Neural progenitor cell (in vitro differentiated cells): Measurements from ENCODE around the gene TLDC2. TPM values are rescaled to one million over a fixed set of nuclear protein-coding genes. Genes with fewer than 3 reads are reported as not detected.

Source experiments
- DNase-seq: peaks from one replicate; pipeline ENCODE4 v3.0.0-alpha.2; 2016; ENCODE audit warnings: low spot score
- H2AFZ ChIP-seq: fragments of 200-600 bp; sonication (generic); replicated peaks from 2 replicates; pipeline ENCODE4 v1.6.1; 2016; ENCODE audit warnings: antibody characterized with exemption
- H3F3A ChIP-seq: fragments of 200-600 bp; sonication (generic); 2 replicates; pipeline ENCODE4 v1.6.1; 2016; ENCODE audit warnings: antibody characterized with exemption, low read depth
- H3K27ac ChIP-seq: fragments of 200-600 bp; sonication (generic); 2 replicates; pipeline ENCODE4 v1.5.1; 2016; ENCODE audit warnings: mild to moderate bottlenecking
- H3K27me3 ChIP-seq: fragments of 200-600 bp; sonication (generic); 2 replicates; pipeline ENCODE4 v1.6.1; 2016; ENCODE audit warnings: mild to moderate bottlenecking, moderate library complexity
- H3K36me3 ChIP-seq: fragments of 200-600 bp; sonication (generic); 2 replicates; pipeline ENCODE4 v1.5.1; 2016
- H3K4me1 ChIP-seq: fragments of 200-600 bp; sonication (generic); 2 replicates; pipeline ENCODE4 v1.6.1; 2016; ENCODE audit warnings: mixed run types
- H3K4me2 ChIP-seq: fragments of 200-600 bp; sonication (generic); 2 replicates; pipeline ENCODE4 v1.6.1; 2016
- H3K4me3 ChIP-seq: fragments of 200-600 bp; sonication (generic); 2 replicates; pipeline ENCODE4 v1.5.1; 2016
- H3K79me2 ChIP-seq: fragments of 200-600 bp; sonication (generic); 2 replicates; pipeline ENCODE4 v1.6.1; 2016; ENCODE audit warnings: low read depth
- H3K9ac ChIP-seq: fragments of 200-600 bp; sonication (generic); 2 replicates; pipeline ENCODE4 v1.6.1; 2016
- H3K9me3 ChIP-seq: fragments of 200-600 bp; sonication (generic); 2 replicates; pipeline ENCODE4 v1.5.1; 2016; ENCODE audit warnings: low read depth
- H4K20me1 ChIP-seq: fragments of 200-600 bp; sonication (generic); 2 replicates; pipeline ENCODE4 v1.6.1; 2016; ENCODE audit warnings: low read depth
- H3K27ac Mint-ChIP-seq: 3 replicates; pipeline ENCODE4 v1.8.0; 2021; ENCODE audit warnings: mixed read lengths
- H3K27me3 Mint-ChIP-seq: 2 replicates; pipeline ENCODE4 v1.8.0; 2022; ENCODE audit warnings: low read depth, mild to moderate bottlenecking, inconsistent platforms, moderate library complexity, mixed read lengths; ENCODE audit not compliant: insufficient read depth
- H3K36me3 Mint-ChIP-seq: 3 replicates; pipeline ENCODE4 v1.8.0; 2021; ENCODE audit warnings: mixed read lengths
- H3K4me1 Mint-ChIP-seq: 3 replicates; pipeline ENCODE4 v1.8.0; 2021; ENCODE audit warnings: mixed read lengths
- H3K4me3 Mint-ChIP-seq: 3 replicates; pipeline ENCODE4 v1.8.0; 2021; ENCODE audit warnings: mild to moderate bottlenecking, moderate library complexity, mixed read lengths
- H3K9me3 Mint-ChIP-seq: 3 replicates; pipeline ENCODE4 v1.8.0; 2020; ENCODE audit warnings: mixed read lengths
- CTCF ChIP-seq: fragments of 200-600 bp; sonication (generic); IDR thresholded peaks from 2 replicates; pipeline ENCODE4 v1.5.1; 2017; ENCODE audit warnings: antibody characterized with exemption, mild to moderate bottlenecking
- EZH2 ChIP-seq: fragments of 200-600 bp; sonication (generic); IDR thresholded peaks from 2 replicates; pipeline ENCODE4 v1.6.1; 2017; ENCODE audit warnings: antibody characterized with exemption, mild to moderate bottlenecking, moderate library complexity
- EZH2phosphoT487 ChIP-seq: fragments of 200-600 bp; sonication (generic); IDR thresholded peaks from 2 replicates; pipeline ENCODE4 v1.6.1; 2017; ENCODE audit warnings: antibody characterized with exemption
- total RNA-seq: library from RNA; depleted of rRNA; stranded (reverse); fragments of >200 nt; gene quantifications from 2 replicates; pipeline ENCODE4 v1.2.3, GENCODE V29; 2015; ENCODE audit warnings: low replicate concordance

The TLDC2 gene
- total RNA-seq, 1 donor from 2014 or later = 2.4 TPM

GRCh38 chr20:36881331-36881730 lies 5.4 kb downstream of the TLDC2 start:
- no peak overlapping the region for H3K9ac ChIP-seq

DNA sequence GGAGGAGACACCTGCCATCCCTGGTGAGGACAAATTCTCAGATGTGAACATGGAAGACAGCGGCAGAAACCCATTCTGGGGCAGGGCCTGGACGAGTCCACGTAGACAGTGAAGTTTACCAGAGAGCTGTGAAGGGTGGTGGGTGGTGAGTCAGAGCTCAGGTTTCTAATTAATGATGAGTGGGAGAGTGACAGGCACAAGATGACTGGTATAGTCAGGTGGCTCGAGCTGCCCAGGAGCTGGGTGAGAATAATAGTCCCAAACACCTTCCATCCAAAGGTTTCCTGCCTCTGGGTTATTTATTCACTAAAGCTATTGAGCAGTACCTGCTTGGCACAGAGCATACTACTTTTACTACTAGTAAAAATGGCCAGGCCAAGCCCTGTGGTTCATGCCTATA lies 6.0 kb downstream of the TLDC2 start:
- Histone ChIP-seq H3K9me3 (no peaks in the 10 kb centered on the region), H3K9ac (no peak overlapping the region), H3F3A (peaks cover 13% of the 10 kb centered on the region), H3K27me3 (no peaks in the 10 kb centered on the region), H3K4me3 (no peak overlapping the region), H3K79me2 (no peaks in the 10 kb centered on the region), H3K4me1 (no peaks in the 10 kb centered on the region), H2AFZ (no peak overlapping the region), H4K20me1 (no peaks in the 10 kb centered on the region), H3K4me2 (no peak overlapping the region), H3K27ac (no peak overlapping the region), H3K36me3 (no peaks in the 10 kb centered on the region)
- DNase-seq = no peak
- no peak overlapping the region for H3K27ac Mint-ChIP-seq
- no peak for TF ChIP-seq CTCF
- no peak for TF ChIP-seq EZH2
- no peak for TF ChIP-seq EZH2phosphoT487
- H3K9me3 Mint-ChIP-seq = no peaks in the 10 kb centered on the region
- no peak overlapping the region for H3K4me3 Mint-ChIP-seq
- no peaks in the 10 kb centered on the region for H3K36me3 Mint-ChIP-seq
- peaks cover 10% of the 10 kb centered on the region for H3K27me3 Mint-ChIP-seq
- H3K4me1 Mint-ChIP-seq = peaks cover 8% of the 10 kb centered on the region

More at GRCh38 chr20:36881331-36881730, 5.4 kb downstream of the TLDC2 start:
- Mint-ChIP-seq H3K4me1 (peaks cover 4% of the 10 kb centered on the region), H3K4me3 (no peak overlapping the region), H3K9me3 (no peaks in the 10 kb centered on the region), H3K27me3 (peaks cover 10% of the 10 kb centered on the region), H3K36me3 (no peaks in the 10 kb centered on the region), H3K27ac (no peak overlapping the region)
- Histone ChIP-seq H3K36me3 (no peaks in the 10 kb centered on the region), H3K9me3 (no peaks in the 10 kb centered on the region), H3K4me2 (no peak overlapping the region), H4K20me1 (no peaks in the 10 kb centered on the region), H3K27me3 (no peaks in the 10 kb centered on the region), H3K27ac (no peak overlapping the region), H3K4me1 (no peaks in the 10 kb centered on the region), H3K4me3 (no peak overlapping the region), H3F3A (peaks cover 7% of the 10 kb centered on the region), H3K79me2 (no peaks in the 10 kb centered on the region), H2AFZ (no peak overlapping the region)
- no peak for TF ChIP-seq CTCF
- no peak for TF ChIP-seq EZH2phosphoT487
- TF ChIP-seq EZH2 = no peak
- no peak for DNase-seq

- Mint-ChIP-seq H3K4me1 (peaks cover 19% of the 10 kb centered on the region), H3K9me3 (no peaks in the 10 kb centered on the region)
- no peak overlapping the region for H3K9ac ChIP-seq
Measured at GRCh38 chr20:36883977-36884535, 8.1 kb downstream of the TLDC2 start.

More at GRCh38 chr20:36883977-36884535, 8.1 kb downstream of the TLDC2 start:
- Mint-ChIP-seq H3K27me3 (peaks cover 10% of the 10 kb centered on the region), H3K27ac (peak overlapping the region; percentile 40), H3K4me3 (no peak overlapping the region), H3K36me3 (no peaks in the 10 kb centered on the region)
- H3K4me3 ChIP-seq = no peak overlapping the region
- peaks cover 25% of the 10 kb centered on the region for H3F3A ChIP-seq
- H3K9me3 ChIP-seq = no peaks in the 10 kb centered on the region
- no peak for DNase-seq
- H4K20me1 ChIP-seq = no peaks in the 10 kb centered on the region
- H3K4me2 ChIP-seq = no peak overlapping the region
- no peak overlapping the region for H3K27ac ChIP-seq
- no peaks in the 10 kb centered on the region for H3K27me3 ChIP-seq
- H3K4me1 ChIP-seq = peaks cover 7% of the 10 kb centered on the region
- TF ChIP-seq EZH2 = no peak
- no peak for TF ChIP-seq EZH2phosphoT487
- TF ChIP-seq CTCF = no peak
- H3K79me2 ChIP-seq = no peaks in the 10 kb centered on the region
- no peaks in the 10 kb centered on the region for H3K36me3 ChIP-seq
- no peak overlapping the region for H2AFZ ChIP-seq
